Epithelial cell of esophagus (primary cell): ENCODE data around the gene RILPL2.

ENCODE experiments used
- DNase-seq: peaks from one replicate; pipeline ENCODE4 v3.0.0; 2010; ENCODE audit warnings: low read depth
- H3K4me3 ChIP-seq: 2 replicates; pipeline ENCODE4 v1.5.1; 2011; ENCODE audit warnings: mild to moderate bottlenecking, low read length, control low read depth
- TF ChIP-seq, protein P1 (sequence below): IDR thresholded peaks from 2 replicates; pipeline ENCODE4 v1.5.1; 2011; ENCODE audit warnings: low read depth, mild to moderate bottlenecking, low read length, control low read depth, inconsistent platforms; ENCODE audit not compliant: insufficient read depth; ENCODE audit errors: missing control alignments

RILPL2 gene

GRCh38 chr12:123478069-123478468 lies 41.6 kb upstream of the RILPL2 start:
- TF ChIP-seq, protein P1, sequence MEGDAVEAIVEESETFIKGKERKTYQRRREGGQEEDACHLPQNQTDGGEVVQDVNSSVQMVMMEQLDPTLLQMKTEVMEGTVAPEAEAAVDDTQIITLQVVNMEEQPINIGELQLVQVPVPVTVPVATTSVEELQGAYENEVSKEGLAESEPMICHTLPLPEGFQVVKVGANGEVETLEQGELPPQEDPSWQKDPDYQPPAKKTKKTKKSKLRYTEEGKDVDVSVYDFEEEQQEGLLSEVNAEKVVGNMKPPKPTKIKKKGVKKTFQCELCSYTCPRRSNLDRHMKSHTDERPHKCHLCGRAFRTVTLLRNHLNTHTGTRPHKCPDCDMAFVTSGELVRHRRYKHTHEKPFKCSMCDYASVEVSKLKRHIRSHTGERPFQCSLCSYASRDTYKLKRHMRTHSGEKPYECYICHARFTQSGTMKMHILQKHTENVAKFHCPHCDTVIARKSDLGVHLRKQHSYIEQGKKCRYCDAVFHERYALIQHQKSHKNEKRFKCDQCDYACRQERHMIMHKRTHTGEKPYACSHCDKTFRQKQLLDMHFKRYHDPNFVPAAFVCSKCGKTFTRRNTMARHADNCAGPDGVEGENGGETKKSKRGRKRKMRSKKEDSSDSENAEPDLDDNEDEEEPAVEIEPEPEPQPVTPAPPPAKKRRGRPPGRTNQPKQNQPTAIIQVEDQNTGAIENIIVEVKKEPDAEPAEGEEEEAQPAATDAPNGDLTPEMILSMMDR = no peak
- H3K4me3 ChIP-seq = no peak overlapping the region
- DNase-seq = no peak

DNA sequence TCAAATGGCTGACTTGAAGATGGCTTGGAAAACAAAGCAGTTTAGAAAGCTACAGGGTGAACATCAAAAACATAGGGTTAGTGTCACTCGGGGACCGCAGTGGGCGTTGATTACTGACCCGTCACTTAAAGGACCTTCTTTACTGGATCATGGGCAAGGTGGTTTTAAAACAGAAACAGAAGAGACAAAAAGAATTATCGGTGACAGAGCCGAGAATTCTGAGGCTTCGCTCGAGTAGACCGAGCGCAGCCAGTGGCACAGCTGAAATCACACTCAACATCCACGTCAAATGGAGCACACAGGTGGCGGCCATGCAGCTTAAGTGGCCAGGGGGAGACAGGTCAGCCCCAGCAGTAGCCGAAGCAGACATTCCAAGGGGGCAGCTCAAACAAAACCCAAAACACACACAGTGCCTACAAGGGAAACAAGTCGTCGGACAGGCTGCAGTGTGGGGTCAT lies 38.8 kb upstream of the RILPL2 start:
- TF ChIP-seq, protein P1 = no peak
- no peak overlapping the region for H3K4me3 ChIP-seq
- DNase-seq = no peak

DNA sequence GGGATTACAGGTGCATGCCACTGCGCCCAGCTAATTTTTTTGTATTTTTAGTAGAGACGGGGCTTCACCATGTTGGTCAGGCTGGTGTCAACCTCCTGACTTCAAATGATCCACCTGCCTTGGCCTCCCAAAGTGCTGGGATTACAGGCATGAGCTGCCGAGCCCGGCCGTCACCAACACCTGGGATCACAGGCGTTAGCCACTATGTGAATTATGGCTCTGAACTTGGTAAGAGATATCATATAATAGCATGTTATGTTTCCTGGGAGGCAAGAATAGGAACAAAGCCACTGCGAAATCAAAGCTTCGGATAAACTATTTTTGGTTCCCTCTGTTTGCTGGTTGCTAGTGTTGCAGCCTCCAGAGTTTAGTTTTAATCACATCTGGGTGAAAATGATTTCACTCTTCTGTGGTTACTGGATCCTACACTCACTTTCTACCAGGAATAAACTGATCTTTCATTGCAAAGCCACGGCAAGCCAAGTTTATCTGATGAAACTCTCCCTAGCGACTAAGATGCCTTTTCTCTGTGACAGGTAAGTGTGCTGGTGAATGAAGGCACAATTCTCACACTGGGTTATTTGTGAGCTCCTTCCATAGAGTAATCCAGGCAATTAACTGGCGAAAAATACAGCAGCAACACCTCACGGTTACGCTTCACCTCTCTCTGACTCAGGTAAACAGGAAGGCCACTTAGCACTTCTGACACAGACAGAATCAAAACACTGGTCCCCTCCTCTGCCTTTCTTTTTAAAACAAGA lies 38.2 kb upstream of the RILPL2 start:
- no peak for DNase-seq
- H3K4me3 ChIP-seq = no peak overlapping the region

DNA sequence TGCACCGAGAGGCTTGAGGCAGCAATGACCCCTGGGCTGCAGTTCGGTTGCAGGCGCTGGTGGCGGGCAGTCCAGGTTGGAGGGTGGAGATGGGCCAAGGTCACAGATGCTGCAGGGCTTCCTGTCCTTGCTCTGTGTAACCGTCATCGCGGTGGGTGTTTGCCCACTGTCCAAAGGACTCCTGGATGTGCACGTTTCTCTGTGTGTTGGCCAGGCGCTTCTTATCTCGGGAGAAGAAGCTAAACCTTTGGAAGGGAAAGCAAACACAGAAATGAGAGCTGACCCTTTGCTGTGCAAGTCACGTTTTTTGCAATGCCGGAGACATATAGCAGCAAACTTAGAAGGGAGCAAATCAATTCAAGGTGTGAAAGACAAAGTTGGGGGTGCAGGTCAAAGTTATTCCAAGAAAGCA lies 36.0 kb upstream of the RILPL2 start:
- no peak overlapping the region for H3K4me3 ChIP-seq
- no peak for DNase-seq
- TF ChIP-seq, protein P1 = no peak

More for the DNA sequence above, 38.2 kb upstream of the RILPL2 start:
- TF ChIP-seq, protein P1 = no peak

DNA sequence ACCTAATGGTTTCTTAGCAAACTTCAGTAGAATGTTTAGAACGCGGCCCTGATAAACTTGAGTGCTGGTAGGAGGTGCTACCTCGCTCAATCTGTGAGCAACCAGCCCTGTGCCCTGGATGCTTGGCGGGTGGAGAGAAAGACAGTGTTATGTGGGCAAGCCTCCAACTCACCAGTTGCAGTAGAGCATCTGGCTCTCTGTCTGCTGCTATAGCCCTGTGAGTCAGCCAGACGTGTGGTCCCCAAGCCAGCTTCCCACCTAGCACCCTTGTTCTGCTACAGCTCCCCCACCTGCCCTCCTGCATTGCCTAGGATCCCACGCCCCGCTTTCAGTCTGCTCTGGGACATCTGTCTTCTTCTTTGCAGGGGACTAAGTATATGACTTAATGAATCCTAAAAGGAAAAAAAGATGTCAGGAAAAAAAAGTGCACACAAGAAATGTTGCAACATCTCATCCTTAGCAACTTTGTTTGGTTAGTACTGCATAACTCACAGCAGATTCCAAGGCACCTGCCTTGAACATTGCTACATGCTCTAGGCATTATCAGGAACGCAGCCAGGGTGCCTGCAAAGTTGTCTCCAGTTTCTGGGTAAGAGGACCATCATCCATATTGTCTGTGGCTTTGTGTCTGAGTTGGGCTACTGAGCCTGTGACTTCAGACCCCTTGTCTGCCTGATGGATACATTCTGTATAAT lies 35.0 kb upstream of the RILPL2 start:
- DNase-seq = peak; percentile 40
- TF ChIP-seq, protein P1 = no peak
- no peak overlapping the region for H3K4me3 ChIP-seq

GRCh38 chr12:123469978-123470377 lies 33.5 kb upstream of the RILPL2 start:
- DNase-seq = no peak
- no peak overlapping the region for H3K4me3 ChIP-seq
- TF ChIP-seq, protein P1 = no peak
